Adrenal gland (tissue), 19 donors: ENCODE measurements around the gene ZEB1. TPM values are rescaled to one million over a fixed set of nuclear protein-coding genes. Genes with fewer than 3 reads are reported as not detected.

Experiments used
- DNase-seq, 7 donors: peaks; one replicate each; pipeline ENCODE4 v3.0.0-alpha.2; 2019 to 2020
- H3K27ac ChIP-seq, 5 donors: fragments of 200-600 bp; sonication (generic) in 4 of 5; 1 replicate in 3 of 5; 2 replicates in 2 of 5; pipeline versions ENCODE4 v1.5.1 to v1.8.0; 2016 to 2020; ENCODE audit warnings: mild to moderate bottlenecking in 1 of 5
- H3K27me3 ChIP-seq: fragments of 200-600 bp; 2 replicates; pipeline ENCODE4 v1.8.0; 2021
- H3K36me3 ChIP-seq, 2 donors: fragments of 200-600 bp; replicated peaks in 1 of 2; 1 replicate in 1 of 2; 2 replicates in 1 of 2; pipeline versions ENCODE4 v1.5.1 to v1.8.0; 2018 to 2022
- H3K4me1 ChIP-seq, 2 donors: fragments of 200-600 bp; replicated peaks in 1 of 2; 1 replicate in 1 of 2; 2 replicates in 1 of 2; pipeline versions ENCODE4 v1.5.1 to v1.8.0; 2018 to 2021
- H3K4me3 ChIP-seq, 4 donors: fragments of 200-600 bp; sonication (generic) in 3 of 4; one replicate each; pipeline ENCODE4 v1.5.1; 2016 to 2018
- H3K9me3 ChIP-seq, 3 donors: fragments of 200-600 bp; sonication (generic) in 1 of 3; replicated peaks in 1 of 3; 1 replicate in 2 of 3; 2 replicates in 1 of 3; pipeline versions ENCODE4 v1.5.1 to v1.8.0; 2016 to 2021
- CTCF ChIP-seq, 6 experiments: fragments of 450-650 bp in 4 of 6; fragments of 200-600 bp in 2 of 6; sonication (generic) in 1 of 6; IDR thresholded peaks; 1 replicate in 5 of 6; 2 replicates in 1 of 6; pipeline versions ENCODE4 v1.5.1 to v1.8.0; 2016 to 2021; ENCODE audit warnings: antibody characterized with exemption in 6 of 6, mild to moderate bottlenecking in 2 of 6, moderate library complexity in 1 of 6
- POLR2A ChIP-seq, 2 donors: fragments of 450-650 bp; IDR thresholded peaks; one replicate each; pipeline ENCODE4 v1.6.1; 2017; ENCODE audit warnings: antibody characterized with exemption in 2 of 2, mild to moderate bottlenecking in 2 of 2, moderate library complexity in 1 of 2
- WGBS, 4 donors: extraction: QIAGEN DNeasy Blood & Tissue Kit in 2 of 4; methylation state at CpG; one replicate each; pipeline versions ENCODE4 v1.1.5 to v1.1.7; 2013 to 2017; 5-methylcytosine and 5-hydroxymethylcytosine counted together
- intact Hi-C, 2 donors: fragments of 100-400 bp; cut with DNase I; formaldehyde crosslinking; loops; one replicate each; pipeline versions ENCODE4 v1.14.1 to v1.15.0; 2022 to 2023
- long read RNA-seq, 10 donors: library from polyadenylated mRNA in 3 of 10; unstranded in 2 of 10; stranded (forward) in 1 of 10; transcript quantifications; one replicate each; pipeline ENCODE4 v2.0.0 and lab custom pipeline, GENCODE V29; 2021 to 2026
- polyA plus RNA-seq, 3 donors: library from polyadenylated mRNA; stranded (reverse); fragments of 200-250 nt in 2 of 3; fragments of 350-450 nt in 1 of 3; fragmentation: Illumina TruSeq in 1 of 3; extraction: RNeasy Lipid Tissue Mini Kit (QIAGEN cat#74804) in 1 of 3; gene quantifications; one replicate each; pipeline ENCODE4 v1.2.3, GENCODE V29; 2013 to 2014
- total RNA-seq, 9 donors: library from RNA; depleted of rRNA in 4 of 9; stranded (reverse); fragments of >200 nt in 4 of 9; fragments of 120-200 nt in 1 of 9; fragmentation: NEBNext Ultra II Directional in 1 of 9; extraction: Animal tissue kit (Norgen Biotek cat#: 25700) in 1 of 9; gene quantifications; one replicate each; pipeline versions ENCODE4 v1.1.0 to v1.2.4, GENCODE V29; 2013 to 2023
- donor health status: healthy with polysubstance abuse.
- donor health status: Bipolar disorder and iron deficiency.
- donor health status: DM: yes; HTN: yes; CAD: no.
- donor health status: DM: no; HTN: no; CAD: no.
- donor health status: DM: no; HTN: no; CAD: no.
- donor health status: DM: yes; HTN: yes; CAD: no.

Gene ZEB1
- total RNA-seq (10 to 100 TPM; 19.7 to 34.9 (median 24.2) TPM), polyA plus RNA-seq (10 to 100 TPM in 2 of 3 donors, 1 to 10 TPM in 1; 7.3 to 17.7 (median 16.6) TPM)
- long read RNA-seq, donor 1, partial matches to known transcripts = 0 of 1 reads
- long read RNA-seq, donor 1, other reads (novel, unspliced or antisense) = 0 of 1 reads
- long read RNA-seq, donor 2 = 0 reads
- long read RNA-seq, donor 3, partial matches to known transcripts = 0 of 1 reads
- long read RNA-seq, donor 3, other reads (novel, unspliced or antisense) = 0 of 1 reads
- long read RNA-seq, donor 4, full-length matches to known transcripts = 5 of 9 reads
- long read RNA-seq, donor 4, partial matches to known transcripts = 1 of 9 reads
- long read RNA-seq, donor 4, other reads (novel, unspliced or antisense) = 3 of 9 reads
- long read RNA-seq, donor 5, full-length matches to known transcripts = 6 of 9 reads
- long read RNA-seq, donor 5, partial matches to known transcripts = 2 of 9 reads
- long read RNA-seq, donor 5, other reads (novel, unspliced or antisense) = 1 of 9 reads
- long read RNA-seq, donor 6, partial matches to known transcripts = 0 of 6 reads
- long read RNA-seq, donor 6, other reads (novel, unspliced or antisense) = 5 of 6 reads
- long read RNA-seq, donor 7 = 0 reads
- long read RNA-seq, donor 8, partial matches to known transcripts = 6 of 7 reads
- long read RNA-seq, donor 8, other reads (novel, unspliced or antisense) = 0 of 7 reads
- long read RNA-seq, donor 9, partial matches to known transcripts = 0 of 1 reads
- long read RNA-seq, donor 9, other reads (novel, unspliced or antisense) = 0 of 1 reads
- long read RNA-seq, donor 10, partial matches to known transcripts = 0 of 1 reads
- long read RNA-seq, donor 10, other reads (novel, unspliced or antisense) = 0 of 1 reads

- Histone ChIP-seq H3K27ac (peak within 1 kb of the TSS; percentile 68 to 98 (median 90)), H3K36me3 (no peaks in the 10 kb centered on the region), H3K27me3 (no peaks in the 10 kb centered on the region), H3K4me3 (peak within 1 kb of the TSS; percentile 88 to 100 (median 96)), H3K9me3 (no peaks in the 10 kb centered on the region), H3K4me1 (peaks cover 0 to 2% of the 10 kb centered on the region in 2 donors)
- intact Hi-C loops = no loop called here
- TF ChIP-seq POLR2A (IDR thresholded peaks at IDR 0.05) (no peak), CTCF (IDR thresholded peaks at IDR 0.05) (peak in 5 of 6 experiments; percentile 27 to 72 (median 54))
- WGBS, 4 donors = 0 to 1% (median 1%) methylated on average over 34 to 71 of the region's 71 CpGs
- DNase-seq = peak; percentile 88 to 95 (median 93)
These were observed at the start of gene ZEB1 for GRCh38 chr10:31318854-31319601. Gene ZEB1 (plus strand): TSS chr10:31319216. CDS start chr10:31319235, 19 bp downstream.

GRCh38 chr10:31270954-31271353 is 48.1 kb upstream of the ZEB1 start:
- no peaks in the 10 kb centered on the region for H3K4me1 ChIP-seq
- intact Hi-C loops = no loop called here
- H3K27me3 ChIP-seq = no peaks in the 10 kb centered on the region
- H3K4me3 ChIP-seq = no peak overlapping the region
- H3K9me3 ChIP-seq = no peaks in the 10 kb centered on the region
- WGBS, 4 donors = 86 to 91% (median 90%) methylated on average over 5 of the region's 5 CpGs
- H3K27ac ChIP-seq = no peak overlapping the region
- DNase-seq = no peak
- H3K36me3 ChIP-seq = no peaks in the 10 kb centered on the region
- TF ChIP-seq CTCF (IDR thresholded peaks at IDR 0.05) = no peak
- no peak for TF ChIP-seq POLR2A (IDR thresholded peaks at IDR 0.05)

GRCh38 chr10:31272841-31273240 is 46.2 kb upstream of the ZEB1 start:
- no peaks in the 10 kb centered on the region for H3K9me3 ChIP-seq
- no peak overlapping the region for H3K27ac ChIP-seq
- no peak overlapping the region for H3K4me3 ChIP-seq
- no peaks in the 10 kb centered on the region for H3K27me3 ChIP-seq
- 56 to 67% (median 62%) methylated on average over 1 of the region's 1 CpG for WGBS, 4 donors
- no peak for DNase-seq
- H3K36me3 ChIP-seq = no peaks in the 10 kb centered on the region
- H3K4me1 ChIP-seq = no peaks in the 10 kb centered on the region
- intact Hi-C loops = no loop called here
- TF ChIP-seq CTCF (IDR thresholded peaks at IDR 0.05) (no peak), POLR2A (IDR thresholded peaks at IDR 0.05) (no peak)
